HS-5 (cell line): ENCODE measurements around the gene PSMA6.
"Not testable (repeated sequence)": the region's sequence is repeated elsewhere in the genome, so short reads cannot be mapped to it uniquely, and the experiment has no call there.

Experiments used
- DNase-seq: peaks from one replicate; pipeline ENCODE4 v3.0.0-alpha.2; 2012; ENCODE audit warnings: low read depth

Gene PSMA6

GRCh38 chr14:35285168-35286002 lies 6.8 kb upstream of the PSMA6 start:
- no peak for DNase-seq

GRCh38 chr14:35286003-35286600 lies 6.1 kb upstream of the PSMA6 start:
- no peak for DNase-seq

- no peak for DNase-seq
Measured at GRCh38 chr14:35286707-35287106, 5.5 kb upstream of the PSMA6 start.

- DNase-seq, result no peak
Measured at GRCh38 chr14:35287431-35288013, 4.7 kb upstream of the PSMA6 start.

GRCh38 chr14:35289623-35290022 lies 2.6 kb upstream of the PSMA6 start:
- no peak for DNase-seq

GRCh38 chr14:35292770-35293561 lies 784 bp downstream of the PSMA6 start:
- no peak for DNase-seq

GRCh38 chr14:35295845-35296161 lies 3.6 kb downstream of the PSMA6 start:
- DNase-seq, result no peak

- no peak for DNase-seq
Measured at GRCh38 chr14:35296545-35296944, 4.4 kb downstream of the PSMA6 start.

- no peak for DNase-seq
Measured at GRCh38 chr14:35297706-35298105, 5.5 kb downstream of the PSMA6 start.

GRCh38 chr14:35298351-35298750 lies 6.2 kb downstream of the PSMA6 start:
- no peak for DNase-seq

- DNase-seq, result no peak
Measured at GRCh38 chr14:35299708-35300107, 7.5 kb downstream of the PSMA6 start.

GRCh38 chr14:35300228-35300627 lies 8.0 kb downstream of the PSMA6 start:
- DNase-seq, result no peak

- not testable (repeated sequence) for DNase-seq
Measured at GRCh38 chr14:35301334-35301733, 9.2 kb downstream of the PSMA6 start.

- no peak for DNase-seq
Measured at GRCh38 chr14:35301735-35302528, 9.8 kb downstream of the PSMA6 start.

- DNase-seq, result no peak
Measured at GRCh38 chr14:35303149-35303935, 11.2 kb downstream of the PSMA6 start.

- DNase-seq, result no peak
Measured at GRCh38 chr14:35304812-35305462, 12.8 kb downstream of the PSMA6 start.

GRCh38 chr14:35305633-35306032 lies 13.5 kb downstream of the PSMA6 start:
- no peak for DNase-seq

- DNase-seq, result no peak
Measured at GRCh38 chr14:35306114-35306513, 13.9 kb downstream of the PSMA6 start.

- no peak for DNase-seq
Measured at GRCh38 chr14:35317820-35318219, 25.6 kb downstream of the PSMA6 start.

- no peak for DNase-seq
Measured at GRCh38 chr14:35319509-35319908, 27.3 kb downstream of the PSMA6 start.

GRCh38 chr14:35320472-35320871 lies 28.3 kb downstream of the PSMA6 start:
- no peak for DNase-seq
